Activated CD8-positive, alpha-beta memory T cell treated with anti-CD3 and anti-CD28 coated beads, Interleukin-2, amount 50 U/mL, for 24 hours (primary cell): Measurements from ENCODE around the gene SLC44A3.

Experiments used
- DNase-seq: peaks from one replicate; pipeline ENCODE4 v3.0.0-alpha.2; 2020; ENCODE audit errors: extremely low read depth

SLC44A3 gene

GRCh38 chr1:94907136-94907535, 87.0 kb downstream of the SLC44A3 start:
- no peak for DNase-seq

GRCh38 chr1:94908190-94908589, 88.0 kb downstream of the SLC44A3 start:
- no peak for DNase-seq

GRCh38 chr1:94908965-94909364, 88.8 kb downstream of the SLC44A3 start:
- DNase-seq = no peak

- no peak for DNase-seq
These were observed 89.3 kb downstream of the SLC44A3 start for GRCh38 chr1:94909486-94909885.

- no peak for DNase-seq
These were observed 92.4 kb downstream of the SLC44A3 start for GRCh38 chr1:94912263-94913184.

- DNase-seq = no peak
These were observed 97.1 kb downstream of the SLC44A3 start for GRCh38 chr1:94917251-94917650.

- DNase-seq = no peak
These were observed 99.3 kb downstream of the SLC44A3 start for GRCh38 chr1:94919241-94920030.

- DNase-seq = no peak
These were observed 99.9 kb downstream of the SLC44A3 start for GRCh38 chr1:94920061-94920460.

- no peak for DNase-seq
These were observed 101.8 kb downstream of the SLC44A3 start for GRCh38 chr1:94921977-94922376.

GRCh38 chr1:94922761-94923331, 102.7 kb downstream of the SLC44A3 start:
- no peak for DNase-seq

GRCh38 chr1:94925004-94925403, 104.8 kb downstream of the SLC44A3 start:
- no peak for DNase-seq

- no peak for DNase-seq
These were observed 105.5 kb downstream of the SLC44A3 start for GRCh38 chr1:94925561-94926125.

GRCh38 chr1:94926126-94926914, 106.2 kb downstream of the SLC44A3 start:
- DNase-seq = no peak

GRCh38 chr1:94926915-94927404, 106.8 kb downstream of the SLC44A3 start, which contains the start of gene CNN3:
TSS of gene CNN3 (minus strand) at chr1:94927110. CDS start at chr1:94926894, 216 bp downstream.
- no peak for DNase-seq

- DNase-seq = no peak
These were observed 107.4 kb downstream of the SLC44A3 start for GRCh38 chr1:94927405-94928175.

GRCh38 chr1:94928293-94928939, 108.3 kb downstream of the SLC44A3 start:
- no peak for DNase-seq

- no peak for DNase-seq
These were observed 109.4 kb downstream of the SLC44A3 start for GRCh38 chr1:94929351-94930217.

- no peak for DNase-seq
These were observed 111.2 kb downstream of the SLC44A3 start for GRCh38 chr1:94931254-94931841.
